Measurements from ENCODE around the gene CAMTA1. TPM values are rescaled to one million over a fixed set of nuclear protein-coding genes. Genes with fewer than 3 reads are reported as not detected.
"Not testable (repeated sequence)": the region's sequence is repeated elsewhere in the genome, so short reads cannot be mapped to it uniquely, and the experiment has no call there.

Gene CAMTA1
- total RNA-seq, 1 experiment from 2014 or later = 85.2 TPM

DNA sequence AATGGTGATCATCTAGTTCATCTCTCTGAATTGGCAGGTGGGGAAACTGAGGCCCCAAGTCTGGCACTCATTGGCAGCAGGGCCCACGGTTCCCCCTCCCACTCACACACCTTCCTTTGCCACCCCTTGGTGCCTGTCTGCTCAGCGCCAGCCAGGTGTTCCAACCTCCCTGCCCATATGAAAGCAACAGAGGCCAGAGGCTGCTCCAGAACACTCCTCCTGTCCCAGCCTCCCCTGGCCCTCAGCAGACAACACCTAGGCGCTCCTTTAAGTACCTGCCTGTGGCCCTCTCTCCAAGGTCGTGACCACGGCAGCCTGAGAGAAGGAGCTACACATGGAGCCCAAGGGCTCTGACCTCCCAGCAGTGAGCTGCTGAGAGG lies 623.5 kb downstream of the CAMTA1 start:
- DNase-seq (ENCODE audit: low spot score) = no peak

DNA sequence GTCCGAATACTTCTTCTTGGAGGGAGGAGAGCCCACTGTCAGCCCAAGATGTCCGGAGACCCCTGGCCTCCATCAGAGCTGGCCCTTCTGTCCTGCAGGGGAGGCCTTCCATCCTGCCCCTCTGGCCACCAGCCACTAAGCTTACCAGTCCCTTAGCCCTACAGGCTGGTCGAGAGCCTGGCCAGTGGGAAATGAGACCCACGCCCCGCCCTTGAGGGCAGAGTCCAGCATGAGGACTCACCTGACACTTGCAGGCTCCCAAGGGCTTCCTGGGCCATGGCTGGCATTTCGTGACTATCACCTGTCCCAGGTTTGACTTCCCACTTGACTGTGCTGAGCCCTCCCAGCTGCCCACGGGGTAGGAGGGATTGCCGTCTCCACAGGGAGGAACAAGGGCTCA lies 624.0 kb downstream of the CAMTA1 start:
- BruUV-seq (replicated peaks) = no TSS peak
- CTCF ChIA-PET = no interaction called here
- POLR2A ChIA-PET (ENCODE audit: low non-redundant PET) = no interaction called here
- DNase-seq (ENCODE audit: low spot score) = no peak
- no peak overlapping the region for H3K27ac ChIP-seq (ENCODE audit: low read depth, low read length, poor library complexity, severe bottlenecking)
- TF ChIP-seq, protein P1, sequence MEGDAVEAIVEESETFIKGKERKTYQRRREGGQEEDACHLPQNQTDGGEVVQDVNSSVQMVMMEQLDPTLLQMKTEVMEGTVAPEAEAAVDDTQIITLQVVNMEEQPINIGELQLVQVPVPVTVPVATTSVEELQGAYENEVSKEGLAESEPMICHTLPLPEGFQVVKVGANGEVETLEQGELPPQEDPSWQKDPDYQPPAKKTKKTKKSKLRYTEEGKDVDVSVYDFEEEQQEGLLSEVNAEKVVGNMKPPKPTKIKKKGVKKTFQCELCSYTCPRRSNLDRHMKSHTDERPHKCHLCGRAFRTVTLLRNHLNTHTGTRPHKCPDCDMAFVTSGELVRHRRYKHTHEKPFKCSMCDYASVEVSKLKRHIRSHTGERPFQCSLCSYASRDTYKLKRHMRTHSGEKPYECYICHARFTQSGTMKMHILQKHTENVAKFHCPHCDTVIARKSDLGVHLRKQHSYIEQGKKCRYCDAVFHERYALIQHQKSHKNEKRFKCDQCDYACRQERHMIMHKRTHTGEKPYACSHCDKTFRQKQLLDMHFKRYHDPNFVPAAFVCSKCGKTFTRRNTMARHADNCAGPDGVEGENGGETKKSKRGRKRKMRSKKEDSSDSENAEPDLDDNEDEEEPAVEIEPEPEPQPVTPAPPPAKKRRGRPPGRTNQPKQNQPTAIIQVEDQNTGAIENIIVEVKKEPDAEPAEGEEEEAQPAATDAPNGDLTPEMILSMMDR (conservative IDR thresholded peaks at IDR 0.05; ENCODE audit: low read depth, low read length) = no peak
- TF ChIP-seq EZH2 (IDR thresholded peaks at IDR 0.05; ENCODE audit: borderline replicate concordance, low read depth, low read length, poor library complexity, severe bottlenecking) = no peak
- no peaks in the 10 kb centered on the region for H3K9me3 ChIP-seq (ENCODE audit: low read depth, low read length, poor library complexity, severe bottlenecking)
- intact Hi-C loops (cut with micrococcal nuclease; ENCODE audit: unreplicated experiment) = no loop called here
- no peaks in the 10 kb centered on the region for H3K27me3 ChIP-seq (replicated peaks; ENCODE audit: insufficient read depth, low read depth, low read length, poor library complexity)
- no peaks in the 10 kb centered on the region for H3K4me1 ChIP-seq (ENCODE audit: insufficient read depth, low read length, poor library complexity, severe bottlenecking)
- no peaks in the 10 kb centered on the region for H3K36me3 ChIP-seq (ENCODE audit: insufficient read depth, low read length, poor library complexity, severe bottlenecking)
- H3K4me3 ChIP-seq (ENCODE audit: low read depth, low read length, poor library complexity, severe bottlenecking) = no peak overlapping the region

More for the DNA sequence above, 623.5 kb downstream of the CAMTA1 start:
- POLR2A ChIA-PET (ENCODE audit: low non-redundant PET) = no interaction called here
- Histone ChIP-seq H3K27ac (ENCODE audit: low read depth, low read length, poor library complexity, severe bottlenecking) (no peak overlapping the region), H3K27me3 (replicated peaks; ENCODE audit: insufficient read depth, low read depth, low read length, poor library complexity) (no peaks in the 10 kb centered on the region), H3K4me3 (ENCODE audit: low read depth, low read length, poor library complexity, severe bottlenecking) (no peak overlapping the region), H3K9me3 (ENCODE audit: low read depth, low read length, poor library complexity, severe bottlenecking) (no peaks in the 10 kb centered on the region), H3K36me3 (ENCODE audit: insufficient read depth, low read length, poor library complexity, severe bottlenecking) (no peaks in the 10 kb centered on the region), H3K4me1 (ENCODE audit: insufficient read depth, low read length, poor library complexity, severe bottlenecking) (no peaks in the 10 kb centered on the region)
- CTCF ChIA-PET = no interaction called here
- intact Hi-C loops (cut with micrococcal nuclease; ENCODE audit: unreplicated experiment) = no loop called here
- no TSS peak for BruUV-seq (replicated peaks)
- TF ChIP-seq, protein P1 (conservative IDR thresholded peaks at IDR 0.05; ENCODE audit: low read depth, low read length) = no peak
- TF ChIP-seq EZH2 (IDR thresholded peaks at IDR 0.05; ENCODE audit: borderline replicate concordance, low read depth, low read length, poor library complexity, severe bottlenecking) = no peak

DNA sequence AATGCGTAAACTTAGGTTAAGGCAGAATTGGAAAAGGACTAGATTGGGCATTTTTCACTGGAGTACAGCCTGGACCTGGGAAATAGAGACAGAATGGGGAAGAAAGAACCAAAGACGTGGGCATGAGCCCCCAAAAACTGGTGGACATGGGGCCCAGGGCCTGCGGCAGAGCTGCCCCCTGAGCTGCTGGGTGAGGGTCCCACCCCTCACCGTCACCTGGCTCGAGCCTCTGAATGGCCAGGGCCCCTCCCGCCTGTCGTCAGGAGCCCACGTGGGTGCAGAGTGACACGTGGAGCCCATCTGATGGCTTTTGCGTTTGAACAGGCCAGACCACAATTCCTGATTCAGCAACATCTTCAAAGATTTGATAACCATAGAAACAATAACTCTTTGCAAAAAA lies 624.9 kb downstream of the CAMTA1 start:
- Histone ChIP-seq H3K4me3 (ENCODE audit: low read depth, low read length, poor library complexity, severe bottlenecking) (no peak overlapping the region), H3K27me3 (replicated peaks; ENCODE audit: insufficient read depth, low read depth, low read length, poor library complexity) (no peaks in the 10 kb centered on the region), H3K27ac (ENCODE audit: low read depth, low read length, poor library complexity, severe bottlenecking) (no peak overlapping the region), H3K36me3 (ENCODE audit: insufficient read depth, low read length, poor library complexity, severe bottlenecking) (no peaks in the 10 kb centered on the region), H3K4me1 (ENCODE audit: insufficient read depth, low read length, poor library complexity, severe bottlenecking) (no peaks in the 10 kb centered on the region), H3K9me3 (ENCODE audit: low read depth, low read length, poor library complexity, severe bottlenecking) (no peaks in the 10 kb centered on the region)
- DNase-seq (ENCODE audit: low spot score) = no peak
- intact Hi-C loops (cut with micrococcal nuclease; ENCODE audit: unreplicated experiment) = no loop called here
- POLR2A ChIA-PET (ENCODE audit: low non-redundant PET) = no interaction called here
- CTCF ChIA-PET = no interaction called here
- TF ChIP-seq EZH2 (IDR thresholded peaks at IDR 0.05; ENCODE audit: borderline replicate concordance, low read depth, low read length, poor library complexity, severe bottlenecking) = no peak
- no TSS peak for BruUV-seq (replicated peaks)

DNA sequence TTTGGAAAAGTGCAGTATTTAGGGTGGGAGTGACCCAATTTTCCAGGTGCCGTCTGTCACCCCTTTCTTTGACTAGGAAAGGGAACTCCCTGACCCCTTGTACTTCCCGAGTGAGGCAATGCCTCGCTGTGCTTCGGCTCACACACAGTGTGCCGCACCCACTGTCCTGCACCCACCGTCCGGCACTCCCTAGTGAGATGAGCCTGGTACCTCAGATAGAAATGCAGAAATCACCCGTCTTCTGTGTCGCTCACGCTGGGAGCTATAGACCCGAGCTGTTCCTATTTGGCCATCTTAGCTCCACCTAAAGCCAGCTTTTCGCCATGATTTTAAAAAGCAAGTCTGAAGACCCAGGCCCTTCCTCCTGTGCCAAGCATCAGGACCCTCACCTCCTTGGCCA lies 632.4 kb downstream of the CAMTA1 start:
- intact Hi-C loops (cut with micrococcal nuclease; ENCODE audit: unreplicated experiment); H3K9me3 ChIP-seq (ENCODE audit: low read depth, low read length, poor library complexity, severe bottlenecking); DNase-seq (ENCODE audit: low spot score); H3K4me1 ChIP-seq (ENCODE audit: insufficient read depth, low read length, poor library complexity, severe bottlenecking); POLR2A ChIA-PET (ENCODE audit: low non-redundant PET); H3K4me3 ChIP-seq (ENCODE audit: low read depth, low read length, poor library complexity, severe bottlenecking); CTCF ChIA-PET; BruUV-seq (replicated peaks); H3K27ac ChIP-seq (ENCODE audit: low read depth, low read length, poor library complexity, severe bottlenecking); H3K27me3 ChIP-seq (replicated peaks; ENCODE audit: insufficient read depth, low read depth, low read length, poor library complexity); H3K36me3 ChIP-seq (ENCODE audit: insufficient read depth, low read length, poor library complexity, severe bottlenecking): not testable (repeated sequence)

Data from A673 (cell line).